NCI-H345 treated with DMSO at 0.1 percent for 48 hours (cell line): ENCODE results near the gene CRLF3.
"Not testable (repeated sequence)": the region's sequence is repeated elsewhere in the genome, so short reads cannot be mapped to it uniquely, and the experiment has no call there.

Experiments used
- DNase-seq: peaks from one replicate; lab custom pipeline; 2025; ENCODE audit not compliant: unreplicated experiment; lab: John Stamatoyannopoulos, UW

The CRLF3 gene

DNA sequence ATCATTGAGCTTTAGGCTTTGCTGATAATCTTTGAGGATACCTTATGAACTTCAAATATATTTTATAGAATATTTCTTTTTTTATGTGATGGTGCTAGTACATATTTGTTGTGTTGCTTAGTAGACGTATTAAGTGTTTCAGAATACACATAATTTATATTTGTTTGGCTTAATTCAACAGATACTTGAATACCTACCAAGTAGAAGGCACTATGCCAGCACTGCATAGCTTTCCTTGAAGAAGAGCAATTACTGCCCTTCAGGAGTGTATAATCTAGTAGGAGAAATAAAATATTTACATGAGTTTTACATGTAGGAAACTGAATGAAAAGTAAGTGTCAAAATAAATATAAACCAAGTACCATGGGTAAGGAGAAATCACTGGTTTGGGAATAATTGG, 81.8 kb downstream of the CRLF3 start:
- not testable (repeated sequence) for DNase-seq

DNA sequence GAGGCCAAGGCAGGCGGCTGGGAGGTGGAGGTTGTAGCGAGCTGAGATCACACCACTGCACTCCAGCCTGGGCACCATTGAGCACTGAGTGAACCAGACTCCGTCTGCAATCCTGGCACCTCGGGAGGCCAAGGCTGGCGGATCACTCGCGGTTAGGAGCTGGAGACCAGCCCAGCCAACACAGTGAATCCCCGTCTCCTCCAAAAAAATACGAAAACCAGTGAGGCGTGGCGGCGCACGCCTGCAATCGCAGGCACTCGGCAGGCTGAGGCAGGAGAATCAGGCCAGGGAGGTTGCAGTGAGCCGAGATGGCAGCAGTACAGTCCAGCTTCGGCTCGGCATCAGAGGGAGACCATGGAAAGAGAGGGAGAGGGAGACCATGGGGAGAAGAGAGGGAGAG, 88.1 kb downstream of the CRLF3 start:
- not testable (repeated sequence) for DNase-seq

DNA sequence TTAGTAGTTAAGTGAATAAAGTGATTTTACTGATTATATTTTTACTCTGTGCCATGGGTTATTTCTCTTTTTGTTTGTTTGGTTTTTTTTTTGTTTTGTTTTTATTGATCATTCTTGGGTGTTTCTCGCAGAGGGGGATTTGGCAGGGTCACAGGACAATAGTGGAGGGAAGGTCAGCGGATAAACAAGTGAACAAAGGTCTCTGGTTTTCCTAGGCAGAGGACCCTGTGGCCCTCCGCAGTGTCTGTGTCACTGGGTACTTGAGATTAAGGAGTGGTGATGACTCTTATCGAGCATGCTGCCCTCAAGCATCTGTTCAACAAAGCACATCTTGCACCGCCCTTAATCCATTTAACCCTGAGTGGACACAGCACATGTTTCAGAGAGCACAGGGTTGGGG, 88.8 kb downstream of the CRLF3 start:
- DNase-seq, result not testable (repeated sequence)

DNA sequence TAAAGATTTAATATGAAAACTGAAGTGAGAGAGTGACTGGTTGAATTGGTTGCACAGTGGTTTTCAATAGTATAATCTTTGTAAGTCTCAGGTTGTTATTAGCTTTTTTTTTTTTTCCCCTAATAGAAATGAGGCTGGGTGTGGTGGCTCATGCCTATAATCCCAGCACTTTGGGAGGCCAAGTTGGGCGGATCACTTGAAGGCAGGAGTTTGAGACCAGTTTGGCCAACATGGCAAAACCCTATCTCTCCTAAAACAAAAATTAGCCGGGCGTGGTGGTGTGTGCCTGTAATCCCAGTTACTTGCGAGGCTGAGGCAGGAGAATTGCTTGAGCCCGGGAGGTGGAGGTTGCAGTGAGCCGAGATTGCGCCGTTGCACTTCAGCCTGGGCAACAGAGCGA, 89.3 kb downstream of the CRLF3 start:
- DNase-seq, result not testable (repeated sequence)

DNA sequence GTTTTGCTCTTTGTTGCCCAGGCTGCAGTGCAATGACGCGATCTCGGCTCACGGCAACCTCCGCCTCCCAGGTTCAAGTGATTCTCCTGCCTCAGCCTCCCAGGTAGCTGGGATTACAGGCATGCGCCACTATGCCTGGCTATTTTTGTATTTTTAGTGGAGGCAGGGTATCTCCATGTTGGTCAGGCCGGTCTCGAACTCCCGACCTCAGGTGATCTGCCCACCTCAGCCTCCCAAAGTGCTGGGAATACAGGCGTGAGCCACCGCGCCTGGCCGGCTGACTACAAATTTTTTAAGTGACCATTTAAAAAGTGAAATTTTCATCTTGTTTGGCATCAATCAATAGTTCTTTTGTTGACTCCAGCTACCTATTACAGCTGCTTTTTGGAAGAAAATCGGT, 90.3 kb downstream of the CRLF3 start:
- not testable (repeated sequence) for DNase-seq
